Kidney (tissue), 14 donors: ENCODE results near the gene TRERF1. TPM values are rescaled to one million over a fixed set of nuclear protein-coding genes. Genes with fewer than 3 reads are reported as not detected.

Experiments used
- DNase-seq, 5 donors: peaks; one replicate each; pipeline ENCODE4 v3.0.0-alpha.2; 2013 to 2020
- FAIRE-seq: peaks from 2 replicates; lab custom pipeline; 2012; peaks lifted over from hg19 to GRCh38; lab: Jason Lieb, UNC
- H3K27ac ChIP-seq, 2 donors: one replicate each; pipeline ENCODE4 v1.7.0; 2013; ENCODE audit warnings: low read depth in 2 of 2, low read length in 2 of 2, inconsistent platforms in 1 of 2
- H3K27me3 ChIP-seq: one replicate; pipeline ENCODE4 v1.7.1; 2013; ENCODE audit warnings: low read length, inconsistent platforms; ENCODE audit not compliant: control insufficient read depth, insufficient read depth
- H3K36me3 ChIP-seq, 3 donors: one replicate each; pipeline versions ENCODE4 v1.7.0 to v1.7.1; 2013; ENCODE audit warnings: low read length in 3 of 3, control low read depth in 1 of 3, inconsistent platforms in 1 of 3; ENCODE audit not compliant: insufficient read depth in 3 of 3, control insufficient read depth in 2 of 3
- H3K4me1 ChIP-seq, 3 donors: one replicate each; pipeline versions ENCODE4 v1.7.0 to v1.7.1; 2013; ENCODE audit warnings: low read length in 3 of 3, inconsistent platforms in 1 of 3, low read depth in 1 of 3; ENCODE audit not compliant: control insufficient read depth in 2 of 3, insufficient read depth in 2 of 3
- H3K4me3 ChIP-seq, 3 donors: one replicate each; pipeline versions ENCODE4 v1.7.0 to v1.8.1; 2013; ENCODE audit warnings: low read length in 3 of 3, control low read depth in 1 of 3, inconsistent platforms in 1 of 3
- H3K9ac ChIP-seq, 3 donors: one replicate each; pipeline versions ENCODE4 v1.7.0 to v1.7.1; 2013; ENCODE audit warnings: low read length in 3 of 3, control low read depth in 1 of 3, inconsistent platforms in 1 of 3
- H3K9me3 ChIP-seq, 3 donors: one replicate each; pipeline versions ENCODE4 v1.7.0 to v1.7.1; 2013; ENCODE audit warnings: low read length in 3 of 3, control low read depth in 1 of 3, inconsistent platforms in 1 of 3; ENCODE audit not compliant: control insufficient read depth in 2 of 3, insufficient read depth in 1 of 3
- intact Hi-C: fragments of 100-400 bp; cut with DNase I; formaldehyde crosslinking; loops from one replicate; pipeline ENCODE4 v1.11.1; 2022
- polyA plus RNA-seq: library from polyadenylated mRNA; stranded (reverse); fragments of 350-450 nt; fragmentation: Illumina TruSeq; extraction: RNeasy Lipid Tissue Mini Kit (QIAGEN cat#74804); gene quantifications from one replicate; pipeline ENCODE4 v1.2.3, GENCODE V29; 2014; ENCODE audit warnings: low read depth, low replicate concordance; ENCODE audit not compliant: insufficient read depth
- total RNA-seq: library from RNA; stranded (reverse); fragmentation: NEBNext Ultra II Directional; extraction: Animal tissue kit (Norgen Biotek cat#: 25700); gene quantifications from one replicate; pipeline ENCODE4 v1.2.1, GENCODE V29; 2021
- TF ChIP-seq, protein P1 (sequence below): IDR thresholded peaks from 3 replicates; pipeline ENCODE4 v1.5.1; 2012; ENCODE audit warnings: mild to moderate bottlenecking, moderate library complexity, borderline replicate concordance; ENCODE audit not compliant: insufficient read depth; ENCODE audit errors: extremely low read depth
- donor health status: control.
- donor health status: control.
- donor health status: control.
- donor health status: control.
- donor health status: control.
- donor health status: DM: yes; HTN: yes; CAD: no.
- donor health status: Normal renal cell carcinoma (clear cell type).

The TRERF1 gene
- total and polyA plus RNA-seq, 2 donors from 2014 or later: 1.5 to 8.4 TPM

DNA sequence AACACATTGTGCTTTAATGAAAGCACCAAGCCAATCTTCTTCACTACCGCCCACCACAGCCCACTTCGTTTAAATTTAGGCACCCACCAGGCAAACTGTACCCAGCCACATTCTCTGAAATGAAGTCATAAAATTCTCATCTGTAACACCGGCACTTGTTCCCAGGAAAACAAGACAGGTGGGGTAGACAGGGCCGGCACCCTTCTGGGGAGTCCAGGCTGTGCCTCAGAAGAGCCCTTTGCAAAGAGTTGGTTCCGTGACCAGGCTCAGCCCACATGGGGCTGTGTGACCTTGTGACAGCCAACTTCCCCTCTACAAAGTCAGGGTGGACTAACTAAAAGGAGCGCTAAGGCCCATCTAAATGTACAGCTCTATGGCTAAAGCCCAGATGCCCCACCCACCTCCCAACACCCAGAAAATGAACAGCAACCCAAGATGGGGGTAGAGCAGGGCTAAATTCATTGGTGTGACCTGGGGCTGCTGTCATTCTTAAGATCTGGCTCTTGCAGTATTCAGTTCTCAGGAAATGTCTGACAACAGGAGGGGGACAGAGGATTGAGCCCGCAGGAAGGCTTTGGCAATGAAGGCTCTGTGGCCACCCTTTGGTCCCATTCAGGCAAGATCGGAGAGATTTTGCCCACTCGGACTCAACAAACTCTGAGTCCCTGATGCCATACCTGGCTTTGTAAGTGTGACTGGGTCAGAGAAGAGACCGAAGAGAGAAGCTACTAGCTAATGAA, 56.7 kb downstream of the TRERF1 start:
- Histone ChIP-seq H3K9ac (no peak overlapping the region), H3K27ac (no peak overlapping the region), H3K4me3 (no peak overlapping the region), H3K9me3 (no peaks in the 10 kb centered on the region), H3K27me3 (no peaks in the 10 kb centered on the region), H3K4me1 (peaks cover 0 to 8% (median 2%) of the 10 kb centered on the region in 3 donors), H3K36me3 (no peaks in the 10 kb centered on the region)
- no peak for FAIRE-seq
- TF ChIP-seq, protein P1, sequence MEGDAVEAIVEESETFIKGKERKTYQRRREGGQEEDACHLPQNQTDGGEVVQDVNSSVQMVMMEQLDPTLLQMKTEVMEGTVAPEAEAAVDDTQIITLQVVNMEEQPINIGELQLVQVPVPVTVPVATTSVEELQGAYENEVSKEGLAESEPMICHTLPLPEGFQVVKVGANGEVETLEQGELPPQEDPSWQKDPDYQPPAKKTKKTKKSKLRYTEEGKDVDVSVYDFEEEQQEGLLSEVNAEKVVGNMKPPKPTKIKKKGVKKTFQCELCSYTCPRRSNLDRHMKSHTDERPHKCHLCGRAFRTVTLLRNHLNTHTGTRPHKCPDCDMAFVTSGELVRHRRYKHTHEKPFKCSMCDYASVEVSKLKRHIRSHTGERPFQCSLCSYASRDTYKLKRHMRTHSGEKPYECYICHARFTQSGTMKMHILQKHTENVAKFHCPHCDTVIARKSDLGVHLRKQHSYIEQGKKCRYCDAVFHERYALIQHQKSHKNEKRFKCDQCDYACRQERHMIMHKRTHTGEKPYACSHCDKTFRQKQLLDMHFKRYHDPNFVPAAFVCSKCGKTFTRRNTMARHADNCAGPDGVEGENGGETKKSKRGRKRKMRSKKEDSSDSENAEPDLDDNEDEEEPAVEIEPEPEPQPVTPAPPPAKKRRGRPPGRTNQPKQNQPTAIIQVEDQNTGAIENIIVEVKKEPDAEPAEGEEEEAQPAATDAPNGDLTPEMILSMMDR: no peak
- intact Hi-C loops: no loop called here
- peak in 1 of 5 donors; percentile 8 for DNase-seq

DNA sequence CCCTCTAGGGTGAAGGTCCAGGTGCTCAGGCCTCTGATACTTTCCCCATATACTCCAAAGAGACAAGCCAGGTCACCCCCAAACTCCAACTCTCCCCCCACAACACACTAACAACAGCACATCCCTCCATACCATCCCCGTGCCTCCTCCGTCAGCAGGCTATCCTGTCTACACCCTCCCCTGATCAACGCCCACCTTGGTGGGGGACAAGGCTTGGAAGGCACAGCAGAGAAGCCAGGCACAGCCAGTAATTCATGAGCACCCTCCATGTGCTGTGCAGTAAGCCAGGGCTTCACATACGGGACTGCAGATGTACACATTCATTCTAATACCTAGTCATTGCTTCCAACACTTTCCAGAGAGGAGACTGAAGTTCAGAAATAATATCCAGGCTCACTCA, 57.6 kb downstream of the TRERF1 start:
- H3K27ac ChIP-seq: no peak overlapping the region
- peak in 1 of 5 donors; percentile 11 for DNase-seq
- H3K9me3 ChIP-seq: no peaks in the 10 kb centered on the region
- H3K36me3 ChIP-seq: no peaks in the 10 kb centered on the region
- peaks cover 0 to 8% (median 2%) of the 10 kb centered on the region in 3 donors for H3K4me1 ChIP-seq
- no peak overlapping the region for H3K4me3 ChIP-seq
- FAIRE-seq: no peak
- TF ChIP-seq, protein P1: no peak
- no peaks in the 10 kb centered on the region for H3K27me3 ChIP-seq
- H3K9ac ChIP-seq: no peak overlapping the region
- intact Hi-C loops: no loop called here

DNA sequence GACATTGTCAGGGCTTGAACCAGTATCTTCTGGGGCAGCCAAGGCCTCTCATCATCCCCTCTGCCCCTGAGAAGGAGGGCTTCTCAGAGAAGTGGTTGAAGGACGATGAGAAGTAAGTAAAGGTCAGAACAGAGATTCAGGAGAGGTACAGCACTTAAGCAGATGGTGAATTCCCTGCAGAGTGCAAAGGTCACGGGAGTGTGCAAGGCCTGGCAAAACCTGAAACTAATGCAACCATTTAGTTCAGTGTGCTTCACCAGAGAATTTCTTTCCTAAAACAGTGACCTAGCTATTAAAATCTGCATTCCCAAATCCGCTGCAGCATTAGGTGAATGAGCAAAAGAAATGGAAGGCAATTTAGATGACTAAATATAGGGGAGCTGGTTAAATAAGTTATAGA, 58.4 kb downstream of the TRERF1 start:
- no peaks in the 10 kb centered on the region for H3K27me3 ChIP-seq
- intact Hi-C loops: no loop called here
- TF ChIP-seq, protein P1: no peak
- H3K4me1 ChIP-seq: peaks cover 0 to 8% (median 2%) of the 10 kb centered on the region in 3 donors
- no peaks in the 10 kb centered on the region for H3K36me3 ChIP-seq
- no peaks in the 10 kb centered on the region for H3K9me3 ChIP-seq
- H3K9ac ChIP-seq: no peak overlapping the region
- FAIRE-seq (no peak), DNase-seq (peak in 3 of 5 donors; percentile 24 to 50 (median 40))
- no peak overlapping the region for H3K27ac ChIP-seq
- no peak overlapping the region for H3K4me3 ChIP-seq
